HG03139 (cell line): ENCODE results near the gene OLAH.
"Not testable (repeated sequence)": the region's sequence is repeated elsewhere in the genome, so short reads cannot be mapped to it uniquely, and the experiment has no call there.

ENCODE experiments used
- ATAC-seq: cut with Tn5 transposase; IDR thresholded peaks from one replicate; pipeline ENCODE4 v1.9.1; 2021; ENCODE audit not compliant: unreplicated experiment

OLAH gene

GRCh38 chr10:15043674-15044073, at the start of gene OLAH:
TSS of gene OLAH (plus strand) at chr10:15043943. CDS start at chr10:15047289, 3,346 bp downstream.
- no peak for ATAC-seq

GRCh38 chr10:14995964-14996565, 47.7 kb upstream of the OLAH start:
- ATAC-seq = no peak

GRCh38 chr10:15013530-15013929, 30.2 kb upstream of the OLAH start:
- ATAC-seq = not testable (repeated sequence)

GRCh38 chr10:15015451-15015850, 28.3 kb upstream of the OLAH start:
- ATAC-seq = no peak

GRCh38 chr10:15020966-15021365, 22.8 kb upstream of the OLAH start:
- ATAC-seq = not testable (repeated sequence)

GRCh38 chr10:15023079-15023478, 20.7 kb upstream of the OLAH start:
- not testable (repeated sequence) for ATAC-seq

DNA sequence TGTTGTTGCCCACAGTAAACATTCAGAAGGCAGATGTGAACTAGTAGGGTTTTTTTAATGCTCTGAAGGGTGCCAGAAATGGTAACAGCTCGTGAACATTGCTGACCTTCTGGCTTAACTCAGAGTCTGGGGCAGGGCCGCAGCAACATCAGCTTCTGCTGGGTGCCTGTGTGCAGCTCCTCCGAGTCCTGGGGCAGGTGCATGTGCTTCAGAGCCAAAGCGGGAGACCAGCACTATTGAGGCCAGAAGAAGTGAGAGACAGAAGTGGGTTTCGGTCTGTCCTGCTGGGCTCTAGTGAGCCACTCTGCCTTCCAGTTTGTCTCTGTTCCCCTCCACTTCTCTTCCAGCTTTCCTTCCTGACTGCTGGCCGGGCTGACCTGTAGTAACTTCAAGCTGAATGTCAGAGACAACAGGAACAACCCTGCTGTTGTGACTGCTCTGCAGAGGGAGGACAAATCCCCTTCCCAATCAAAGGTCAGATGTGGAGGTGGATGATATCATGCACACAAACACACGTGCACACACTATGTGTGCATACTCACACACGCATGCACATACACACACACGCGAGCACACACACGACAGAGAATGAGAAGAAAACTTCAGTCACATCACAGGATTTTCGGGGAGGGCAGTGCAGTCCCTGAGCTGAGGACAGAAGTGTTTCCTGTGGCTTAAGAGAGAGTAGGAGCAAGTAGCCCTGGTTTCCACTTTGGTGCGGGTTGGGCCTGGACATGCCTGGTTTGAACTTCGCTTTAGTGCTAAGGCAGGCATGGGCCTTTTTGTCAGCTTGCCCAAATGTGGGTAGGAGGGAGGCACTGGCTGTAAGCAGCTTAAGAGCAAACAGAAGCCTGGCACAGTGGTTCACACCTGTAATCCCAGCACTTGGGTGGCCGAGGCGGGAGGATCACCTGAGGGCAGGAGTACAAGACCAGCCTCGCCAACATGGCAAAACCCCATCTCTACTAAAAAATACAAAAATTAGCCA, 19.4 kb upstream of the OLAH start:
- ATAC-seq = not testable (repeated sequence)

GRCh38 chr10:15025040-15025439, 18.7 kb upstream of the OLAH start:
- not testable (repeated sequence) for ATAC-seq

GRCh38 chr10:15027741-15028140, 16.0 kb upstream of the OLAH start:
- ATAC-seq = no peak

DNA sequence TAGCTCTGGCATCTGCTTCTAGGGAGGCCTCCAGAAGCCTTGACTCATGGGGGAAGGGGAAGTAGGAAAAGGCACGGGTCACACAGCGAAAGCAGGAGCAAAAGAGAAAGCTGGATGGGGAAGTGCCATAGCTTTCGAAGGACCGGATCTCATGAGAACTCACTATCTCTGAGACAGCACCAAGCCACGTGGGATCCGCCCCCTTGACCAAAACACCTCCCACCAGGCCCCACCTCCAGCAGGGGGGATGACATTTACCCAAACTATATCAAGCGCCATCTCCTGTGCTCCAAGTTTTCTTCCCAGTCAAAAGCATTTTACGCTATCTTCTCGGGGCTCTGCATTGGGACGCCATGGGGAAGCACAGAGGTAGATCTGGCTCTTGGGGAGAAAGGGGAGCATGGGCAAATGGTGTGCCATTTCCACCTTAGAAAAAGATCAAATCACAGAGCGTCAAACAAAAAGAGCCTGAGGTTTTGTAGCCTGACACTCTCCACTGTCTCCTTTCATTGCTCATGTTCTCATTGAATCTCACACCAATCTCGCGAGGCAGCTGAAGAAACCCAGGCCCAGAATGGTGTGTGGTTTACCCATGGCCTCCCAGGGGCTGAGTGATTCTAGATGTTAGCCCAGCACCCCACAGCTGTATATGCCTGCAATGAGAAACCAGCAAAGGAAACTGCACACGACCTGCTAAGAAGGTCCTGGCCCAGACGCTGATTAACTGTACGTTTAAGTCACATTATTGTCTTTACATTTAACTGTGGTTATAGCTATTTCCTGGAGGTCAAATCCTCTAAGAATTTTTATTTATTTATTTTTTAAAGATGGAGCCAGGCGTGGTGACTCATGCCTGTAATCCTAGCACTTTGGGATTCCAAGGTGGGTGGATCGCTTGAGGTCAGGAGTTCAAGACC, 8.1 kb upstream of the OLAH start:
- ATAC-seq = no peak

GRCh38 chr10:15037691-15038090, 6.1 kb upstream of the OLAH start:
- ATAC-seq = no peak

- no peak for ATAC-seq
Measured at GRCh38 chr10:15038416-15038815, 5.3 kb upstream of the OLAH start.

DNA sequence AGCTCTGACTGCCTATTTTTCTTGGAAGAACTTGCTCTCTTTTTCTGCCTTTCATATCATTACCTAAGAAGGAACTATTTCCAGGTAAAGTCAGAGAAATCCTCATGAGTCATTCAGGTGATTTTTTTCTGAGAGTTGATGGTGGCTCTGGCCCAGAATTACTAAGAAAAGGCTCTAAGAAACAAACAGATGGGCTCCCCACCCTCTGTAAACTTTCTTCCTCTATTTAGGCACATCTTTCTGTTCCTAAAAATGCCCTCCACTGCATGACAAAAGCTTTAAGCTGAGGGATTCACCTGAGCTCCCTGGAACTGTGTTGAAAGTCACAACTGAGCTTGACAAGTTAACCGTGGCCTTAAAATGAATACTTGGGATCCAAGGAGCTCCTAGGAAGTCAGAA, 1.6 kb downstream of the OLAH start:
- ATAC-seq = no peak

- no peak for ATAC-seq
Measured at GRCh38 chr10:15046626-15047025, 2.9 kb downstream of the OLAH start.

GRCh38 chr10:15049533-15049932, 5.8 kb downstream of the OLAH start:
- ATAC-seq = no peak

GRCh38 chr10:15052121-15052520, 8.4 kb downstream of the OLAH start:
- no peak for ATAC-seq

DNA sequence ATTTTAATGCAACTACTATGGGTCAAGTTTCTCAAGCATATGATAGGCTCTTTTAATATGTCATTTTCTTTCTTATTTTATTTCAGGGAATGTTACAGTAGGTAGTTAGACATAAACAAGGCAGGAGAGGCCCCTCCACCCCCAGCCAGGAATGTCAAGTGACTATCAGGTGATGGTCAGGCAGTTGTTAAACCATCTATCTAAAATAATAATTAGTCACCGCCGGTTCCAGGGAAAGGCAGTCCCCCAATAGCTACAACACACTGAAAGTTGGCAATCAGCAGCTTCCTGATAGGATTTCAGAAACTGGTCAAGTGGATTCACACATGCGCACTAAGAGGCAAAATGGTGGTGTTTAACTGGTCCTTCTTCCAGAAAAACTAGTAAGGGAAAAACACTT, 9.3 kb downstream of the OLAH start:
- no peak for ATAC-seq

GRCh38 chr10:15058689-15059088, 14.9 kb downstream of the OLAH start:
- ATAC-seq = no peak

DNA sequence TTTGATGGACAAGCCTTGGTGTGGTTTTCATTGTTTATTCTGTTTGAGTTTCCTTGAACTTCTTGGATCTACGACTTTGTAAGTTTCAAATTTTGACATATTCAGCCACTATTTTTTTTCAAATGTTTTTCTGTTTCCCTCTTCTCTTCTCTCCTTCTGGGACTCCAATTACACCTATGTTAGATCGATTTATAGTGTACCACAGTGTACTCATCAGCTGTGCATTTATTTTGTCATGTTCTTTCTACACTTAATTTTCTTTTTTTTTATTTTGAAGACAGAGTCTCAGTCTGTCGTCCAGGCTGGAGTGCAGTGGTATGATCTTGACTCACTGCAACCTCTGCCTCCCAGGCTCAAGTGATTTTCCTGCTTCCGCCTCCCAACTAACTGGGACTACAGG, 16.2 kb downstream of the OLAH start:
- ATAC-seq = no peak

- no peak for ATAC-seq
Measured at GRCh38 chr10:15060638-15061037, 16.9 kb downstream of the OLAH start.

GRCh38 chr10:15067154-15067553, 23.4 kb downstream of the OLAH start:
- no peak for ATAC-seq
